ENCODE measurements around the gene ADAMTS2. TPM values are rescaled to one million over a fixed set of nuclear protein-coding genes. Genes with fewer than 3 reads are reported as not detected.

Gene ADAMTS2
- total RNA-seq, 4 donors from 2014 or later: 2.3 to 10.6 (median 3.0) TPM

DNA sequence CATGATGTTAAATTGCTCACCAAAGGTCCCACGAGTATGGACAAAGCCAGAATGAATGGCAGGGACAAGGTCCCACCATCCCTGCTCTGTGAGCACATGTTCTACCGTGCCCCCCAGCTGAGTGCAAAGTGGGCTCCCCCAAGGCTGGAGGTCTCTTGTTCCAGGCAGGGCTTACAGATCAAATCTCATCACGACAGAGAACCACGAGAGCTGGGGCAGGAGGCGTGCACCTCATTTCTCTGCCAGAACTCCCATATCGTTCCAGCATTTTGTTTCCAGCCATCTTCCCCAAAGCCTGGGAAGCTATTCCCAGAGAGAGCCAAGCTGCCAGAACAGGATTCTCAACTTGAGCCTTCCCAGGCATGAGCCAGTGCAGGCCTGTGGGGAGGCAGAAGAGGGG, 176.6 kb downstream of the ADAMTS2 start:
- H3K4me3 ChIP-seq (ENCODE audit: low read depth, poor library complexity, severe bottlenecking): no peak overlapping the region
- 52 to 70% methylated on average over 5 to 6 of the region's 6 CpGs for WGBS, 2 donors
- intact Hi-C loops (cut with DNase I; ENCODE audit: low total_unique reads): loop anchor here (5.0 kb wide), 1 partner anchor 324 kb away; no protein-coding TSS in a partner anchor
- DNase-seq (ENCODE audit: low spot score in 2 of 2): no peak
- no peak for TF ChIP-seq POLR2A (IDR thresholded peaks at IDR 0.05)
- TF ChIP-seq, protein P1, sequence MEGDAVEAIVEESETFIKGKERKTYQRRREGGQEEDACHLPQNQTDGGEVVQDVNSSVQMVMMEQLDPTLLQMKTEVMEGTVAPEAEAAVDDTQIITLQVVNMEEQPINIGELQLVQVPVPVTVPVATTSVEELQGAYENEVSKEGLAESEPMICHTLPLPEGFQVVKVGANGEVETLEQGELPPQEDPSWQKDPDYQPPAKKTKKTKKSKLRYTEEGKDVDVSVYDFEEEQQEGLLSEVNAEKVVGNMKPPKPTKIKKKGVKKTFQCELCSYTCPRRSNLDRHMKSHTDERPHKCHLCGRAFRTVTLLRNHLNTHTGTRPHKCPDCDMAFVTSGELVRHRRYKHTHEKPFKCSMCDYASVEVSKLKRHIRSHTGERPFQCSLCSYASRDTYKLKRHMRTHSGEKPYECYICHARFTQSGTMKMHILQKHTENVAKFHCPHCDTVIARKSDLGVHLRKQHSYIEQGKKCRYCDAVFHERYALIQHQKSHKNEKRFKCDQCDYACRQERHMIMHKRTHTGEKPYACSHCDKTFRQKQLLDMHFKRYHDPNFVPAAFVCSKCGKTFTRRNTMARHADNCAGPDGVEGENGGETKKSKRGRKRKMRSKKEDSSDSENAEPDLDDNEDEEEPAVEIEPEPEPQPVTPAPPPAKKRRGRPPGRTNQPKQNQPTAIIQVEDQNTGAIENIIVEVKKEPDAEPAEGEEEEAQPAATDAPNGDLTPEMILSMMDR (IDR thresholded peaks at IDR 0.05): no peak

DNA sequence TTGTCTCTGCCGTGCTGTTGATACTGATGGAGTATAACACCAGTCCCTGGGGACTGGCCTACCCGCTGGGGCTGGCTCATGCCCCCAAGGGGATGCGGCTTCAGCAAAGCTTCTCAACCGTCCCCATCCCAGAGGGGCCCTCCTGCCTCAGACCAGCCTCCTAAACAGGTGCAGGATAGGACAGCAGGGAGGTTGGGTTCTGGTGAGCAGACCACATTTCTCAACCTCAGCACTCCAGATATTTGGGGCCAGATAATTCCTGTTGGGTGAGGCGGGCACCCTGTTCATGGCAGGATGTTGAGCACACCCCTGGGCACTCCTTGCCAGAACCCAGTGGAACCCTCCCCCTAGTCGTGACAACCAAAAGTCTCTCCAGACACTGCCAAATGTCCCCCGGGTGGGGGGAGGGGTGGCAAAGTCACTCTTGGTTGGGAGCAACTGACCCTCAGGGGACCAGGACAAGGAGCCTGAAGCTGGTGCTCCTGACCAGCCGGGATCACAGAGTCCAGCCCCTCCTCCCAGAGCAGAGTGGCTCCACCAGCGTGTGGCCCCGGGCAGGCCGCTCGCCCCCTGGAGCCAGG, 177.3 kb downstream of the ADAMTS2 start:
- DNase-seq (ENCODE audit: low spot score in 2 of 2): no peak
- TF ChIP-seq POLR2A (IDR thresholded peaks at IDR 0.05): no peak
- TF ChIP-seq, protein P1 (IDR thresholded peaks at IDR 0.05): no peak
- WGBS, 2 donors: 84 to 93% methylated on average over 6 to 11 of the region's 12 CpGs
- H3K4me3 ChIP-seq (ENCODE audit: low read depth, poor library complexity, severe bottlenecking): no peak overlapping the region
- intact Hi-C loops (cut with DNase I; ENCODE audit: low total_unique reads): loop anchor here (5.0 kb wide), 1 partner anchor 324 kb away; no protein-coding TSS in a partner anchor

- H3K4me3 ChIP-seq (ENCODE audit: low read depth, poor library complexity, severe bottlenecking): no peak overlapping the region
- WGBS, 2 donors: 15 to 38% methylated on average over 23 to 41 of the region's 67 CpGs
- DNase-seq (ENCODE audit: low spot score in 2 of 2): no peak
- intact Hi-C loops (cut with DNase I; ENCODE audit: low total_unique reads): loop anchor here (5.0 kb wide), 1 partner anchor 325 kb away; no protein-coding TSS in a partner anchor
- no peak for TF ChIP-seq POLR2A (IDR thresholded peaks at IDR 0.05)
- TF ChIP-seq, protein P1 (IDR thresholded peaks at IDR 0.05): no peak
Observed at GRCh38 chr5:179166886-179167841, 178.1 kb downstream of the ADAMTS2 start.

DNA sequence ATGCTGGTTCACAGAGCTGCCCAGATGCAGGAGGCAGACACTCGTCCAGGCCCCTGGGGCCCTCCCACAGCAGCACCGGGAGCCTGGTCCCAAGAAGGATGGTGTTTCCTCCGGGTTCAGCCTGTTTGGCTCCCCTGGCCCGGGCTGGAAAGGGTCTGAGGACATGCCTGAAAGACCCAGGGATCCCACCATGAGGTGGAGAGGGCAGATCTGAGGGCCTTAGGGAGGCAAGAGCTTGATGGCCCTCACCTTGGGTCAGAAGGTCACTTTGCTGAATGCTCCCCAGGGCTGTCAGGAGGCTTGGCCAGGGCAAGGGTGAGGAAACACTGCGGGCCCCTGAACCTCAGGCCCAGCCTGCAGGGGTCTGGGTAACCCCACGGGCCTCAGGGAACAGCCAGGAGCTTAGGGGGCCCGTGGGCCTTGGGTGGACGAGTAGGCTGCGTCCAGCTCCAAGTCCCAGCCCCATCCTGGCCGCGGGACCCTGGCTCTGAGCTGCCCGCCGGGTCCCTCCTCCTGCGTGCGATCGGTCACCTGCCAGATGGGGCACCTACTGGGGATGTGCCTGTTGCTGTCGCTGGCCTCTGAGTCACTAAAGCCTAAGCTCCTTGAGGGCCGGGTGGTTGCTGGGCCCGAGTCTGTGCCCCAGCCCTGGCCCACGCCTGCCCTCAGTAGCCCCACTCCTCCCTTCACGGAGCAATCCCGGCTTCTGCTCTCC, 178.9 kb downstream of the ADAMTS2 start:
- no peak overlapping the region for H3K4me3 ChIP-seq (ENCODE audit: low read depth, poor library complexity, severe bottlenecking)
- DNase-seq (ENCODE audit: low spot score in 2 of 2): no peak
- 75 to 79% methylated on average over 12 to 17 of the region's 22 CpGs for WGBS, 2 donors

More for the DNA sequence above, 178.9 kb downstream of the ADAMTS2 start:
- TF ChIP-seq POLR2A (IDR thresholded peaks at IDR 0.05): no peak
- TF ChIP-seq, protein P1 (IDR thresholded peaks at IDR 0.05): no peak
- intact Hi-C loops (cut with DNase I; ENCODE audit: low total_unique reads): loop anchor here (5.0 kb wide), 1 partner anchor 326 kb away; no protein-coding TSS in a partner anchor

All from lower leg skin (tissue), 4 donors.